ENCODE measurements around the gene MED26. TPM values are rescaled to one million over a fixed set of nuclear protein-coding genes. Genes with fewer than 3 reads are reported as not detected.
A peak's percentile ranks its signal among the peaks of the same experiment; 100 is the strongest.

The MED26 gene
- total RNA-seq, 2 donors from 2014 or later = 19.3 to 23.6 TPM

- Mint-ChIP-seq H3K36me3 (ENCODE audit: low read depth) (peaks cover 11% of the 10 kb centered on the region), H3K27me3 (no peaks in the 10 kb centered on the region), H3K4me1 (peaks cover 50% of the 10 kb centered on the region), H3K9me3 (no peaks in the 10 kb centered on the region), H3K27ac (no peak overlapping the region), H3K4me3 (no peak overlapping the region)
- no peak for ATAC-seq (replicated peaks)
Measured at GRCh38 chr19:16612636-16613035, 15.4 kb downstream of the MED26 start.

GRCh38 chr19:16611121-16611520 lies 16.9 kb downstream of the MED26 start:
- H3K27ac Mint-ChIP-seq = peak overlapping the region; percentile 35
- H3K27me3 Mint-ChIP-seq = no peaks in the 10 kb centered on the region
- no peak for ATAC-seq (replicated peaks)
- H3K9me3 Mint-ChIP-seq = no peaks in the 10 kb centered on the region
- no peak overlapping the region for H3K4me3 Mint-ChIP-seq
- H3K4me1 Mint-ChIP-seq = peaks cover 35% of the 10 kb centered on the region
- H3K36me3 Mint-ChIP-seq (ENCODE audit: low read depth) = peaks cover 11% of the 10 kb centered on the region

GRCh38 chr19:16609511-16610200 lies 18.3 kb downstream of the MED26 start:
- H3K9me3 Mint-ChIP-seq = no peaks in the 10 kb centered on the region
- no peak overlapping the region for H3K4me3 Mint-ChIP-seq
- peaks cover 33% of the 10 kb centered on the region for H3K4me1 Mint-ChIP-seq
- no peak for ATAC-seq (replicated peaks)
- no peak overlapping the region for H3K27ac Mint-ChIP-seq
- no peaks in the 10 kb centered on the region for H3K27me3 Mint-ChIP-seq
- peaks cover 19% of the 10 kb centered on the region for H3K36me3 Mint-ChIP-seq (ENCODE audit: low read depth)

DNA sequence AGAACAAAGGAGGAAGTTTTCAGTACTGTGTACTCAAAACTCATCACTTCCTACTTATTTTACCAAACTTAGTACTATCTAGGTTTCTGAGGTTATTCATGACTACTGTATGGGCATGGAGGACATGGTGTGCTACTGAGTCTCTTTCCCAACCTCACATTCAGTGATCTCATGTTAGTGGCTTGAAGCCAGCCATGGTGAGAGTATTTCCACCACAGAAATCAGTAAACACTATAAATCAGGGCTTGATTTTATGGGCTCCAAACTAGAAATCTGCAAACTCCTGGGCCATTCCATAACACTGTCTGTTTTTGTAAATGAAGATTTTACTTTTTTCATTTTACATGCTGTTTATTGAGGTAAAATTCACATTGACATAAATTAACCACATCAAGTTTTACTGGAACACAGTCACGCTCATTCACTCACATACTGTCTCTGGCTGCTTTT lies 19.7 kb downstream of the MED26 start:
- Mint-ChIP-seq H3K27ac (peak overlapping the region; percentile 63), H3K27me3 (no peaks in the 10 kb centered on the region), H3K36me3 (ENCODE audit: low read depth) (peaks cover 19% of the 10 kb centered on the region), H3K4me3 (peak overlapping the region; percentile 37), H3K4me1 (peaks cover 38% of the 10 kb centered on the region), H3K9me3 (no peaks in the 10 kb centered on the region)
- ATAC-seq (replicated peaks) = peak; percentile 92

DNA sequence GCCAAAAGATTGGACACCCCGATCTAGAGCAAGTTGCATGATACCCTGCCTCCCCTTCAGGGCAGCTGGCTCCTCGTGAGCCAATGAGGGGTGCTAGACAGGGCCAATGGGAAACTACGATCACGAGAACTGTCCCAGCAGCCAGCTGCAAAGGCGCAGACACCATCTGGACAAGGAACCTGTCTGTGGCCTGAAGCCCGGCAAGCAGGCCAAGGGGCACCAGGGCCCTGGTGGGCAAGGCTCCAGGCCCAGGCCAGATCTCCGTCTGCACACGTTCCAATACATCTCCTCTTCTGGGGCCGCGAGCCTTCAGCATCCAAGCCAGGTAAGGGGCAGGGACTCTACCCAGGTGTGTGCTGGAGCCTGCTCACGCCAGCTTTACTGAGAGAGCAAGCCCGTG lies 20.2 kb downstream of the MED26 start:
- no peaks in the 10 kb centered on the region for H3K27me3 Mint-ChIP-seq
- peaks cover 19% of the 10 kb centered on the region for H3K36me3 Mint-ChIP-seq (ENCODE audit: low read depth)
- H3K4me1 Mint-ChIP-seq = peaks cover 38% of the 10 kb centered on the region
- ATAC-seq (replicated peaks) = no peak
- peak overlapping the region; percentile 37 for H3K4me3 Mint-ChIP-seq
- peak overlapping the region; percentile 63 for H3K27ac Mint-ChIP-seq
- no peaks in the 10 kb centered on the region for H3K9me3 Mint-ChIP-seq

DNA sequence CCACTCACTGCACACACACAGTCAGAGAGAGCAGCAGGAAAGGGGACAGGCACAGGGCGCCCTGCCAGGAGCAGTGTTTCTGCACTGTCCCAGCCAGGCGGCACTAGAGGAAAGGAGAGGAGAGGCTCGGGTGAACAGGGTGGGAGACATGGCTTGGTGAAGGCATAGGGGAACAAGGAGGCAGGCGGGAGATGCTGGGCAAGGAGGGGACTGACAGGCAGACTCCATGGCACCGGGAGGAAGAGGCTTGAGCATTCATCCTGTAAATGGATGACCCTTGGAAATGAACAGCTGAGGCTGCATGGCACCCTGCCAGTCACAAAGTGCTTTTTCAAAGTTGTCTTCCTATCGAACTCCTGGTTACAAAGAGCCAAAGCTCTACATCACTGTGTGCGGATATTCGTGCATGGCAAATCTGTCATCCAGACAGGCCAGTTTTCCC lies 22.4 kb downstream of the MED26 start:
- Mint-ChIP-seq H3K4me3 (no peak overlapping the region), H3K27ac (peak overlapping the region; percentile 57)

DNA sequence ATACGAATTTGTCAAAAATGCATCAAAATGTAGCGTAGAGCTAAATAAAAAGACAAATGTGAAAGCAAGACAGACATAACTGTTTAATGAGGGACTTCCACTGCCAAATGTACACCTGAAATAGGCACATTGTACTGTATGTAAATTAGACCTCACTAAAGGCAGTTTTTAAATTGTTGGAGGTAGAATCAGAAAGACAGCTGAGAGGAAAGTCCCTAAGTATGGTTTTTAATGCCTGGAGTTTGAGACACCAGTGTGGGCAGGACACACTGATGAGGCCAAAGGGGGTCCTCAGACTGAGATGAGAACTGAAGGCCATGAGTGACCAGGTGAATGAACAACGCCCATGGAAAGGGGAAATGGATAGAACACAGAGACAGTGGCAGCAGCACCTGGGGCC lies 22.9 kb downstream of the MED26 start:
- no peaks in the 10 kb centered on the region for H3K27me3 Mint-ChIP-seq
- no peaks in the 10 kb centered on the region for H3K9me3 Mint-ChIP-seq
- no peak overlapping the region for H3K4me3 Mint-ChIP-seq
- no peak for ATAC-seq (replicated peaks)
- peaks cover 19% of the 10 kb centered on the region for H3K36me3 Mint-ChIP-seq (ENCODE audit: low read depth)
- peak overlapping the region; percentile 57 for H3K27ac Mint-ChIP-seq
- peaks cover 31% of the 10 kb centered on the region for H3K4me1 Mint-ChIP-seq

More for the DNA sequence above, 22.4 kb downstream of the MED26 start:
- ATAC-seq (replicated peaks) = no peak
- Mint-ChIP-seq H3K27me3 (no peaks in the 10 kb centered on the region), H3K9me3 (no peaks in the 10 kb centered on the region), H3K36me3 (ENCODE audit: low read depth) (peaks cover 19% of the 10 kb centered on the region), H3K4me1 (peaks cover 33% of the 10 kb centered on the region)

- H3K27me3 Mint-ChIP-seq = no peaks in the 10 kb centered on the region
- ATAC-seq (replicated peaks) = no peak
- no peak overlapping the region for H3K27ac Mint-ChIP-seq
- peaks cover 31% of the 10 kb centered on the region for H3K4me1 Mint-ChIP-seq
- H3K4me3 Mint-ChIP-seq = no peak overlapping the region
- no peaks in the 10 kb centered on the region for H3K9me3 Mint-ChIP-seq
- peaks cover 19% of the 10 kb centered on the region for H3K36me3 Mint-ChIP-seq (ENCODE audit: low read depth)
Measured at GRCh38 chr19:16604615-16605014, 23.4 kb downstream of the MED26 start.

DNA sequence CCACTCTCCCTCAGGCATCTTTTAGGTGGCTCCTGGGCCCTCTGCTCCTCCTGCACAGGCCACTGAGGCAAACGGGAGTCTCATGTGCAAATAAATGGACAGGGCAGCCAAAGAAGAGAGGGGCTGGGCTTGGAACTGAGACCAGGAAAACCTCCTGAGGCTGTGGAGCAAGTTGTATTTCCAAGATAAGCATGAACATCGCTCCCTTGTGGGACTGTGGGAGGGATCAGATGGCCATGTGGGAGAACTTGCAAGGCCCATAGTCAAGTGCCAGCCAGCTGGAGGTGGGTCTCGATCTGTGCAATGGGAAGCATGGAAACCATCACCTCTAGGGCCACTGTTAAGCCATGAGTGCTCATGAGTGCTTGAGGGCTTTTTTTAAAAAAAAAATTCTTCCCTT lies 24.9 kb downstream of the MED26 start:
- no peak overlapping the region for H3K4me3 Mint-ChIP-seq
- no peaks in the 10 kb centered on the region for H3K27me3 Mint-ChIP-seq
- peaks cover 24% of the 10 kb centered on the region for H3K4me1 Mint-ChIP-seq
- H3K27ac Mint-ChIP-seq = no peak overlapping the region
- no peaks in the 10 kb centered on the region for H3K9me3 Mint-ChIP-seq
- ATAC-seq (replicated peaks) = no peak
- H3K36me3 Mint-ChIP-seq (ENCODE audit: low read depth) = peaks cover 18% of the 10 kb centered on the region

DNA sequence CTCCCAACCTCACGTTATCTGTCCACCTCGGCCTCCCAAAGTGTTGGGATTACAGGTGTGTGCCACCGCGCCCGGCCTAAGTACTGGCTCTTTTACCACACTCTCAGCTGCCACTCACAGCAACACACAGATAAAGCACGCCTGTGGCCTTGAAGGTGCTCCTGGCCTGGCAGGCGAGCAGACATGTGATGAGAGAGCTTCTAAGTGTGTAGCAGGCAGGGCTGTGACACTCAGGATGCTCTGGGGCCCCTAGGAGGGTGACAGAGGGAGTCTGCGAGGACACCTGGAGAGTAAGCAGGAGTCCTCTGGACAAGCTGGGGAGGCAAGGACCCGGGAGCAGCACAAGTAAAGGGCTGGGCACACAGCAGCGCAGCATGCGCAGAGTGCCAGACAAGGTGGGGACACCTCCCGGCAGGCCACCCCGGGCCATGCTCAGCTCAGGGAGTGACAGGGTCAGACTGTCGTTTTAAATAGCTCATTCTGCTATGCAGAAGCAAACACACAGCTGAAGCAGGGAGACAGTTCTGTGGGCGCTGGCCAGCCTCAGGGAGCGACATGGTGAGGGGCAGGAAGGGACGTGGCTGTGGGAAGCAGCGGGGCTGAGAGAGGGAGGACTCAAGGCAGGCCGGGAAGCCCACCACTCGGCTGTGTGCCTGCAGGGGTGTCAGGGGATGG lies 26.5 kb downstream of the MED26 start:
- Mint-ChIP-seq H3K27ac (no peak overlapping the region), H3K4me3 (no peak overlapping the region), H3K9me3 (no peaks in the 10 kb centered on the region), H3K4me1 (peaks cover 26% of the 10 kb centered on the region), H3K27me3 (no peaks in the 10 kb centered on the region), H3K36me3 (ENCODE audit: low read depth) (peaks cover 14% of the 10 kb centered on the region)
- no peak for ATAC-seq (replicated peaks)

GRCh38 chr19:16600824-16601223 lies 27.2 kb downstream of the MED26 start:
- H3K9me3 Mint-ChIP-seq = no peaks in the 10 kb centered on the region

GRCh38 chr19:16599655-16600346 lies 28.2 kb downstream of the MED26 start:
- ATAC-seq (replicated peaks) = no peak
- H3K4me1 Mint-ChIP-seq = peaks cover 29% of the 10 kb centered on the region
- peaks cover 5% of the 10 kb centered on the region for H3K36me3 Mint-ChIP-seq (ENCODE audit: low read depth)
- no peaks in the 10 kb centered on the region for H3K27me3 Mint-ChIP-seq
- no peaks in the 10 kb centered on the region for H3K9me3 Mint-ChIP-seq
- no peak overlapping the region for H3K4me3 Mint-ChIP-seq
- H3K27ac Mint-ChIP-seq = peak overlapping the region; percentile 22

More at GRCh38 chr19:16600824-16601223, 27.2 kb downstream of the MED26 start:
- peaks cover 26% of the 10 kb centered on the region for H3K4me1 Mint-ChIP-seq
- ATAC-seq (replicated peaks) = no peak
- H3K27ac Mint-ChIP-seq = peak overlapping the region; percentile 22
- no peaks in the 10 kb centered on the region for H3K27me3 Mint-ChIP-seq
- H3K36me3 Mint-ChIP-seq (ENCODE audit: low read depth) = peaks cover 13% of the 10 kb centered on the region
- H3K4me3 Mint-ChIP-seq = no peak overlapping the region

- peaks cover 32% of the 10 kb centered on the region for H3K4me1 Mint-ChIP-seq
- no peaks in the 10 kb centered on the region for H3K36me3 Mint-ChIP-seq (ENCODE audit: low read depth)
- no peaks in the 10 kb centered on the region for H3K9me3 Mint-ChIP-seq
- no peak overlapping the region for H3K4me3 Mint-ChIP-seq
- no peaks in the 10 kb centered on the region for H3K27me3 Mint-ChIP-seq
- ATAC-seq (replicated peaks) = no peak
- H3K27ac Mint-ChIP-seq = no peak overlapping the region
Measured at GRCh38 chr19:16598848-16599247, 29.2 kb downstream of the MED26 start.

DNA sequence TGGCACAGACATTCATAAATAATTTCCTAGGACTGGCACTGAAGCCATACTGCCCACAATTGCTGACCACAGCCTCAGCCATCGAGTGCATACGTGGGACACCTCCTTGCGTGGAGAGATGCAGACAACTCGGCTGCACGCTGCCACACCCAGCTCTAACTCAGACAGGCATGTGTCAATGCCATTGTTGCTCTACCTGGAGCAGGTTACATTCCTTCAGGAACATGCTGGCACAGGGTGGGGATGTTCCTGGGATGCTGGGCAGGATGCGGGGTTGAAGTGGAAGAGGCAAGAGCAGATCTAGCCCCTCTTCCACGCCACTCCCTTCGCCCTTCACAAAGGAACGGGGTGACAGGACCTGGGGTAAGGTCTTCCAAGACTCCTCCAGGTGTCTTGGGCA lies 31.6 kb downstream of the MED26 start:
- no peak overlapping the region for H3K27ac Mint-ChIP-seq
- H3K9me3 Mint-ChIP-seq = no peaks in the 10 kb centered on the region
- no peaks in the 10 kb centered on the region for H3K36me3 Mint-ChIP-seq (ENCODE audit: low read depth)
- no peak overlapping the region for H3K4me3 Mint-ChIP-seq
- peaks cover 38% of the 10 kb centered on the region for H3K4me1 Mint-ChIP-seq
- ATAC-seq (replicated peaks) = no peak
- H3K27me3 Mint-ChIP-seq = no peaks in the 10 kb centered on the region

DNA sequence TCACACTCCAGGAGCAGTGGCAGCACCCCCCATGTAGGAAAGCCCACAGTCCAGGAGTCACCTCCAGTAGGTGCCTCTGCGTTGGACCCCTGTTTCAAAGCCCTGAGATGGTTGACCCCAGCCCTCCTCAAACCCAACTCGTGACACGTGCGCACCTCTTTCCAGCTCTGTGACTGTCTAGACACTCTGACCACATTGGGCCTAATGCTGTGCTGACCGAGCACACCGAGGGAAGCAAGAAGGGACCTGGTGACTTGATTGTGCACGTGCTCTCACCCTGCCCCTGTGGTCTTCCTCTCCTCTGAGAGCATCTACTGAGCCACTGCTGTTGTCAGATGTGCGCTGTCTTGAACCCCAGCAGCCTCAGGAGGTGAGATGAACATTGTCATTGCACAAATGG lies 32.9 kb downstream of the MED26 start:
- no peak for ATAC-seq (replicated peaks)
- Mint-ChIP-seq H3K27me3 (no peaks in the 10 kb centered on the region), H3K4me1 (peaks cover 38% of the 10 kb centered on the region), H3K4me3 (peak overlapping the region; percentile 77), H3K9me3 (no peaks in the 10 kb centered on the region), H3K36me3 (ENCODE audit: low read depth) (no peaks in the 10 kb centered on the region), H3K27ac (peak overlapping the region; percentile 81)
